GM03348 (cell line): ENCODE results near the gene ISG15.
"Not testable (repeated sequence)": the region's sequence is repeated elsewhere in the genome, so short reads cannot be mapped to it uniquely, and the experiment has no call there.

Source experiments
- DNase-seq: peaks from one replicate; pipeline ENCODE4 v3.0.0; 2012; ENCODE audit warnings: low spot score

Gene ISG15

DNA sequence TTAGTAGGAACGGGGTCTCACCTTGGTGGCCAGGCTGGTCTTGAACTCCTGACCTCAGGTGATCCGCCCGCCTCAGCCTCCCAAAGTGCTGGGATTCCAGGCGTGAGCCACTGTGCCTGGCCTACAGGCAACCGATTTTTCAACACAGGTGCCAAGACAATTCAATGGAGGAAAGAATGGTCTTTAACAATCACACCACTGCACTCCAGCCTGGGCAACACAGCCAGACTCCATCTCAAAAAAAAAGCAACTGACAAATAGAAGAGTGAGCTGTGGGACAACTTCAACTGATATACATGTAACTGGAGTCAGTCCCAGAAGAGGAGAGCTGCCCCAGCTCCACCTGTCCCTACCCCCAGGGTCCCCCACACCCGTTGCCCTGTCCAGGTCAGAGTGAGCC, 18.8 kb upstream of the ISG15 start:
- not testable (repeated sequence) for DNase-seq

DNA sequence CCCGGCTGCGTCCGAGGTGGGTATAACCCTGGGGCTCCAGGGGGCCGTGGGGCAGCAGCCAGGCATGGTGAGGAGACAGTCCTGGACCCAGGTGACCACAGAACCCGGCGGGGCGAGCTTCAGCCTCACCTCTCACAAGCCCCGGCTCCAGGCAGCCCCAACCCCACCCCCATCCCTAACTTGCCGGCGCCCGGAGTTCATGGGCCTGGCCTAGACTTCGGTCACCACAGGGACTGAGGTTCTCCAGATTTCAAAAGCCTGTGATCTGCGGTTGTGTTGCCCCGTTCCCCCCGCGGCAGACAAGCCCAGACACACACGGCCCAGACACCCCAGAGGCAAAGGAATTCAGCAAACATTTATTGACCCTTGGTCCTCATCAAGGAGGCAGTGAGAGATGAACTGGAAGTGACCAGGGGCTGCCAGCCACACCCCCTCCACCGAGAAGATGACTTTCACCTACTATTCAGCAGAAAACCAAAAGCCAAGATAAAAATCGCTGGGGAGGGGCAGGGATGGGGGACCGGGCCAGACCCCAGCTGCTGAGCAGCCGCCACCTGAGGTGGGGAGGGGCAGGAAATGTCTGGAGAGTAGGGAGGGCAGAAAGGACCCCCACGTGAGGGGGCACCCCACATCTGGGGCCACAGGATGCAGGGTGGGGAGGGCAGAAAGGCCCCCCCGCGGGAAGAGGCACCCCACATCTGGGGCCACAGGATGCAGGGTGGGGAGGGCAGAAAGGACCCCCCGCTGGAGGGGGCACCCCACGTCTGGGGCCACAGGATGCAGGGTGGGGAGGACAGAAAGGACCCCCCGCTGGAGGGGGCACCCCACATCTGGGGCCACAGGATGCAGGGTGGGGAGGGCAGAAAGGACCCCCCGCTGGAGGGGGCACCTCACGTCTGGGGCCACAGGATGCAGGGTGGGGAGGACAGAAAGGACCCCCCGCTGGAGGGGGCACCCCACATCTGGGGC, 17.3 kb upstream of the ISG15 start:
- DNase-seq, result no peak

DNA sequence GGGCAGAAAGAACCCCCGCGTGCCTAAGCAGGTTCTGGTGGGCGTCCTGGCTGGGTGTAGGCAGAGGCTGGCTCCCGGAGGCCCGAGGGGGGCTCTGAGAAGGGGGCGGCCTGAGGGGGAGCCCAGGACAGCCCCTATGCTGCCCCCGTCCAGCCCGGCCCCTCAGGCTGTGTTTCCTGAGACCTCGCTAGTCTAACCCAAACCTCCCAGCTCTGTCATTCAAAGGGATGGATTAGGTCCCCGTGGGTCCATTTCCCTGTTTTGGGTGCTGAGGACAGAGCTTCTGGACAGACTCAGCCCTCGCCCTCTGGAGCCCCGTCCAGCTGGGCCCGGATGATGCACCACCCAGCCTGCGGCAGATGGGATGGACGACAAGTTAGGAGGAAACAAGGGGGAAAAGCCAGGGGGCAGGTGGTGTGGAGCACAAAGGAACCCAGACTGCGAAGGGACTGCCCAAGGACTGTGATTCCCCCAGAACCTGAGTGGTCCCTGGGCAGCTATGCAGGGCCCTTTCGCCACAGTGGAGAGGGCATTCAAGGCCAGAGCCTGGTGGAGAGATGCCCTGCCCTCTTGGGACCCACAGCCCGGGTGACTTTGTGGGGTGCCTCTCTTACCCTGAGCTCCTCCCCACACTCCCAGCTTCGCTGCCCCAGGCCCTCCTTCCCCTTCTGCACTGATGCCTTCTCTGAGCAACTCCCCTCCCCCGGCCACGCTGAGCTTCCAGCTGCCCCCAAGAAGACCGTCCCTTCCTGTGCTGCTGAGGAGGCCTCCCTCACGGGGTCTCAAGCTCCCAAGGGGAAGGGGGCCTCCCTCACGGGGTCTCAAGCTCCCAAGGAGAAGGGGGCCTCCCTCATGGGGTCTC, 16.2 kb upstream of the ISG15 start:
- DNase-seq, result no peak

DNA sequence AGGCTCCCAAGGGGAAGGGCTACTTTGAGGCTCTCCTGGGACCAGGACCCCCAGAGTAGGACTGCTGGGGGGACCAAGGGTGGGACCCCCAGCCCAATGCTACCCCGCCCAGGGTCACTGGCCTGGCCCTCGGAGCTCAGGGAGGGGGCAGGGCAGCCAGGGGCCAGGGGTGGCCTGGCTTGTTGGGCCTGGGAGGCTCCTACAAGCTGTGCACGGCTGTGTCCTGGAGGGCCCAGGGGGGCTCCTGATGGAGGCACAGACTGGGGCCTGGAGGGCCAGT, 15.6 kb upstream of the ISG15 start:
- no peak for DNase-seq

DNA sequence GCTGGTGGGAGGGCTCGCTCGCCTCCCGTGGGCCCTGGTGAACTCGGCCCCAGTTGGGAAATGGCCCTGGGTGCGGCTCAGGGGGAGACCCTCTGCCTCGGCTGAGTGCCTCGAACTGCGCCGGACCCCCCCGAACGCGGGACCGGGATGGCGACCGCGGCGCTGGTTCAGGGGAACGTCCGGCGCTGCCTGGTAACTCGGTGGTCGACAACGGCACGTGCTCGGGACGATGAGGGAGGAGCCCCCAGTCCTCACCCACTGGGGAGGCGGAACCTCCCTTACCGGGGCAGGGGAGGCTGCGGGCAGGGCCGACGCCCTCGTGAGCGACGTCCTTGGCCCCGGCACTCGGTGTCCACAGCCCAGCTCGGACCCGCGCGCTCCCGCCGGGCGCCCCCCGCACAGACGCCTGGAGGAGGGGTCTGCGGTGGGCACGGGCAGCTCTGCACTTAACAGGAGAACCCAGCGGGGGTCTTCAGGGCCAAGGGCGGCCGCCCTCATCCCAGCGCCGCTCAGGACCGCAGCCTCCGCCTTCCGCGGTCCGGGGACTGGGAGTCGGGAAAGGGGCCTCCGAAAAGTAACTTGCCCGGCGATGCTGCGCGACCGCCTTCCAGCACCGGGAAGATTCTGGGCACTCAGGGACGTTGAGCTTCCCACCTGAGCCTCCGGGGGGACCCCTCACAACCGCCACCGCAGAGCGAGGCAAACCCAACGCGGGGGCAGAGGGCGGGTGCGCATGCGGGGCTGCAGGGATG, 15.1 kb upstream of the ISG15 start:
- no peak for DNase-seq

DNA sequence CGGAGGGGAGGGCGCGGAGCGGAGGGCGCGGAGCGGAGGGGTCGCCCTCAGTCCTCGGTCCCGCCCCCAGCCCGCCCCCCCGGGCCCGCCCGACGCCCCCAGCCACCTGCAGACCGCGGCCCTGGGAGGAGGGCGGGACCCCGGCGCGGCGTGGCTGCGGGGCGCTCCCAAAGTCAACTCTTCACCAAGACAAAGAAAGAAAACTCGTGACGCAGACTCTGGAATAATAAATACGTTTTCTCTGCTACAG, 14.6 kb upstream of the ISG15 start:
- DNase-seq, result no peak

DNA sequence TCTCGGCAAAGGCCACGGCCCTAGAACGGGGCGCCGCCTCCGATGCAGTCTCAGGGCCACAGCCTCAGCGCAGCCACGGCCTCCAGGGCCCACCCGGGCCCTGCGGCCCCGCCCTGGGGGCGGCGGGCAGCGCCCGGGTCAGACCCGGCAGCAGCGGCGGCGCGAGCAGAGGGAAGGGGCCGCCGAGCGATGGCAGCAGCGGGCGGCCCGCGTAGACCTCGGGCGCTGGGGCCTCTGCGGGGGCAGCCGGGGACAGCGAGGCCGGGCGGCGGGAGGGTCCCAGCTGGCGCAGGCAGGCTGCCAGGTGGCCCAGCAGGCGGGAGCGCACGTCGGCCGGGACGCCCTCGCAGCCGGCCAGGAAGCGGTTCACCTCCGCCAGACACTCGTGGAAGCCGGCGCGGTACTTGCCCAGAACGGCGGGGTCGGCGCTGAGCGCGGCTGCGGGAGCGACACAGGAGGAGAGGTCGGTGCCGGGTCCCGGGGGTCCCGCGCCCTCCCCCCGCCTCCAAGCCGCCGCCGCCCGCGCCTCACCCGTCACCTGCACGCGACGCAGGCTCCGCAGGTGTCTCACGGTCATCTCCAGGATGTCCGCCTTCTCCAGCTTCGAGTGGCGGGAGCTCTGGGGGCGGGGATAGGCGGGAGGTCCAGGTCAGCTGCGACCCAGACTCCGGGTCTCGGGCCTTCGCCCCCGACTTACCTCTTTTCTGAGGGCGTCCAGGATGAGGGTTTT, 14.1 kb upstream of the ISG15 start:
- peak; percentile 54 for DNase-seq

DNA sequence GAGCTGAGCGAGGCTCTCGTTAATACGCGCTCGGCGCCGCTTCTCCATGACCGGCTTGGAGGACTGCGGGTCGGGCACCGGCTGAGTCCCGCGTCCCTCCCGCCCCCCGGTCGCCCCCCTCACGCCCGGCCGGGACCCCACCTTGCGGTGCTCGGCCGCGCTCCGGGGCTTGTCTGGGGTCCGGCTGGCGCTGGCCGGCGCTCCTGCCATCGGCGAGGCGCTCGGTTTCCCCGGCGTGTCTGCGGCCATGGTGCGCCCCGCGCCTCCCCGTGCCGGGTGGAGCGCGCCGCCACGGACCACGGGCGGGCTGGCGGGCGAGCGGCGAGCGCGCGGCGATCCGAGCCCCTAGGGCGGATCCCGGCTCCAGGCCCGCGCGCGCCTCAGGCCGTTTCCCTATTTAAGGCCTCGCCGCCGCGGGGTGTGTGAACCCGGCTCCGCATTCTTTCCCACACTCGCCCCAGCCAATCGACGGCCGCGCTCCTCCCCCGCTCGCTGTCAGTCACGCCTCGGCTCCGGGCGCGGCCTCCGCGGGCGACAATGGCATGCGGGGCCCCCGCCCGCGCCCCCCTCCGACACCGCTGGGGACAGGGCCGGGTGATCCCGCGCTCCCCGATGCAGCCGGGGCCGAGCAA, 13.5 kb upstream of the ISG15 start, which contains the start of gene HES4:
HES4 (minus strand) TSS at position 373 of the 632 bp plus-strand sequence; CDS start at position 249, 124 bp downstream.
- DNase-seq, result peak; percentile 94

DNA sequence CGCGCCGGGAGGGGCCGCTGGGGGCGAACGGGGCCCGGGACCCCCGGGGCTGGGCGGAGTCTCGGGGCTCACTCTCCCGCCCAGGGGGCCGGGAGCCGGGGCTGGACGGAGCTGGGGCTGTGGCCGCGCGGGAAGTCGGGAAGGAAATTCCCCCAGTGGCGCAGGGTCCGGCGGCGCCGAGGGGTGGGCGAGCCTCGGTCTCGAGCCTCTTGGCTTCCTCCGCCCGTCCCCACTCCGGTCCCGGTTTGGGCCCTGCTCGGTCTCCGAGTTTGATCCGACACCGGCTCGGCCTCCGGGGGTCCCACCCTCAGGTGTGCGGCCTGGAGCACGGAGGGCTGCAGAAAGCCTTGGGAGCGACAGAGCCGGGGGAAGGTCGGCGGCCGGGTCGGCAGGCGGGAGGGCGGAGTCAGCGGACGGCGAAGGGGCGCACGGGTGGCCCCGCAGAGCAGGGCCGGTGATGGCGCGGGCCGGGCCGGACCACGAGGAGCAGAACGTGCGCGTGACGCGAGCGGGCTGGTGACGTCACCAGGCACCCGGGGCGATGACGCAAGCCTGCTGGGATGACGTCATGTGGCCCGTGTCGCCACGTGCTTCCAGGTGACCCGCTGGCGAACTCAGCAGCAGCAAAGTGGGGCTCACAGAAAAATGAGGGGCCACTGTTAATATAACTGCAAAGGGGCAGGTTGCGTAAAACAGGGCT, 12.8 kb upstream of the ISG15 start:
- DNase-seq, result peak; percentile 92

DNA sequence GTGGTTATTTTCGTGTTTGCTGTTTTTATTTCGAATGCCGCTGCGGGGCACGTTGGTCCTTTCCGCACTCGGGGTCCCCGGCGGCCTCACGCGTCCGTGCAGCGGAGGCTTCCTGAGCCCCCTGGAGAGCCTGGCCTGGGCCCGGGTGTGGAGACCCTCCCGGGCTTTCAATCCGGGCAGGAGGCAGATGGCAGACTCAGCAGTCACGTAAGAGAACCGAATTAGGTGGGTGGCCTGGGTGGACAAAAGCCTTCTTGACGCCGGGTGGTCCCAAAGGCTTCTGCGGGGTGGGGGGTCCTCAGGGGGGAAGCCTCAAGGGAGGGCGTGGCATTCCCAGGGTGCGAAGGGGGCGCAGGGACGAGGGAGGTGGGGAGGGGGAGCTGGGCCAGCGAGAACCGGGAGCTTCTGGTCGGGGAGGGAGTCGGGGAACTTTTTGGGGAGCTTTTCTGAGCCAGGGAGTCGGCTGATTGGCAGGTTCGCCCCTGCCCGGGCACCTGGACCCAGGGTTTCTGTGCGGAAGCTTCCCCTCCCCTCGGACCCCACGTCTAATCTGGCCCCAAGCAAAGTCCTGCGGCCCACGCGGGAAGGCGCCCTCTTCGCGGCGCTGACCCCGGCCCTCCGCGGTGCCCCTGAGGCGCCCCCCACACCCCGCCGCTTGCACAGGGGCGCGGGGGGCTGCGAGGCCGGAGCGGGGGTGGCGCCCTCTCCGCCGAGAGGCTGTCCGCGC, 12.1 kb upstream of the ISG15 start:
- DNase-seq, result no peak

DNA sequence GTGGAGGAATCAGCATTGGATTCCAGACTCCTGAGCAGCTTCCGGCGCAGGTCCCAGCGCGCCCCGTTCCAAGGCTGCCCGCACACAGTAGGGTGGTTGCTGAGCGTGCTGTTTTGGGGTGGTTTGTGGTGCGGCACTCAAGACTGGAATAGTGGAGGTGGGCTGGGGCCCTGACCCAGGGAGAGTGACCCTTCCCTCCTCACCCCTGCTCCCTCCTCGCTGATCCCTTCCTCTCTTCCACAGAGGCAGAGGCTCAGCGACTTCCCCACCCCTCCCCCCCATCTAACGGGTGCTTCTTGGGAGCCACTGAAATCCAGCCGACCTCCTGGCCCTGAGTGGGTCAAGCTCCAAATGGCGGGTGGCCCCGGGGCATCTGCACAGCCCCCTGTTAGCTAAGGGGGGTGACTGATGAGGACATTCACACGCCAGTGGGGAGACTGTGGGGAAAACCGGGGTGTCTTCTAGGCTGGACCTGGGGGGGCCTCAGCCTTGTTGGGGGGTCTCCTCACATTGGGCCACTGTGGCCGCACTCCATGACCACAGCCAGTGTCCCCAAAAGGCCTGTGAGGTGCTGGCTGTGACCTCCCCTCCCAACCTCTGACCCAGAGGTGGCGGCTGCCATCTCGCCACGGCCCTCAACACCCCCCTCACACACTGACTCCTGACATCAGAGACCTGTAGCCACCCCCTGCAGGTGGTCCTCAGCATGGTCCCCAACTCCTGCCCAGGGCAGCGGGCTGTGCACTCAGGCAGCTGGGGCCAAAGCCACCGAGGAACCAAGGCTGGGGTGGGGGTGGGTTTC, 9.5 kb upstream of the ISG15 start:
- DNase-seq, result no peak

DNA sequence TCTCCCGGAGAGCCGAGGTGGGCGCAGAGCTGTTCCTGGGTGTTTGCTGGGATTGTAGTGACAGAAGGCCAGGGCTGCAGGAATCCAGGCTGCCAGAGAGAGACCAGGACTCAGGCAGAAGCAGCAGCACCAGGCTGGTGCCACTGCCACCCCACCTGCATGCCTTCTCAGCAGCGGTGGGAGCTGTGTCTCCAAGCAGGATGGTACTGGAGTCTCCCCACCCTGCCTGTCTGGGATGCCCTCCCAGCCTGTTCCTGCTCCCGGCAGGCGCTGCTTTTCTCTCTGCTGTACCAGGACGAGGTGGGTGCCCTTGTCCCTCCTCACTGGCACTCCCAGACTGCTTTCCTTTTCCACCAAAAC, 8.9 kb upstream of the ISG15 start:
- DNase-seq, result no peak

DNA sequence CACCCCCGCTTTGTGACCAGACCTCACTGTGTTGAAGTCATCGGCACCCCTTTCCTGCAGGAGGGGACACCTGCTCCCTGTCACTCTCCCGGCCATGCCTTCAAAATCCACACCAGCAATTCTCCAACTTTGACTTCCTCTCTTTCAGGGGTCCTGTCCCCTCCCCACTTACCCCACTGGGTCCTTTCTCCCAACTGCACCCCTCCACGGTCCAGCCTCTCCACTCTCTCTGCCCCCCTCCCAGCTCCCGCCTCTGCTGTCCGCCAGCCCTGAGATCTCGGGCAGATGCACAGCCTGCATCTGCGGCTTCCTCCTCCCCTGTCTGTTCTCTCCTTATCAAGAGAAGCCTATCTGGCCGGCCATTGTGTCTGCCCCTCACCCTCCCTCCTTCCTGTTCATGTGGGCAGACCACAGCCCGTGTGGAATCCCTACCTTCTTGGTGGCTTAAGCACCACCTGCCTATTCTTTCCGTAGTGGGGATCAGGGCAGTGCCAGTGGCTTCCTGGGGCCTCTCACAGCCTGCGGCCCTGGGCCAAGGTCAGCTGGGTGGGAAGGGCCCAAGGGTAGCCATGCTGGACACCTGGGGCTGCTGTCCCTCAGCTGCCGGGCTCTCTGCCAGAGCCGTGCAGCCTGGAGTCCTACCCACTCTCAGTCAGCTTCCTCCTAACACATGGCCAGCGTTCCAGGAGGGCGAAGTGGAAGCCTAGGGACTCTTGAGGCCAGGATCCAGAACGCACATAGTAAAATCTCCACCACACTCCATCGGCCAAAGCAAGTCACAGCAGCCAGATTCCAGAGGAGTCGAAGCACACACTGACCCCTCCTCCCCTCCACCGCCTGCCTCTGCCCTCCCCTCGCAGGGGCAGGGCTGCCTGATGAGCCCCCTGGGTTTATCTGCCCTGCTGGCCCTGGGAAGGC, 8.3 kb upstream of the ISG15 start:
- DNase-seq, result no peak

DNA sequence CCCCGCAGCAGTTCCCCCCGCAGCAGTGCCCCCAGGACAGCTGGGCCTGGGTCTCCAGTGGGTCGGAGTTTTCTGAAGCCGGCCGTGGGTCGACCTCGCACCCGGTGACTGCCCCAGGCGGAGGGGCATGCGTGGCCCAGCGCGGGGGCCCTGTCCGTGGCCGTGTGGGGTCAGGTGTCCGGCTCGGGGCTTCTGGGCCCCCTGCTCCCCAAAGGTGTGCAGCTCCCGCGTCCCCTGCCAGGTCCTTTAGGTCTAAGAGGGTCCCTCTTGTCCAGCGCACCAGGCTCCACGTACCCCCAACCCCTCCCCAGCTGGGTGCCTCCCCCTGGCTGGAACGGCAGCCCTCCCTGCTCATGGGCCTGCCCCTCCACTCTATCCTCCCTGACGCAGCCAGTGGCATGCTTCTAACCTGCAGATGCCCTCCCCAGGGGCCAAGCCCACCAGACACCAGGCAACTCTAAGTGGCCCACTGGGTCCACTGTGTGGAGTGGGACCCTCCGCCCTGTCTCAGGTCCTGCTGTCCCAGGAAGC, 7.5 kb upstream of the ISG15 start:
- DNase-seq, result no peak

DNA sequence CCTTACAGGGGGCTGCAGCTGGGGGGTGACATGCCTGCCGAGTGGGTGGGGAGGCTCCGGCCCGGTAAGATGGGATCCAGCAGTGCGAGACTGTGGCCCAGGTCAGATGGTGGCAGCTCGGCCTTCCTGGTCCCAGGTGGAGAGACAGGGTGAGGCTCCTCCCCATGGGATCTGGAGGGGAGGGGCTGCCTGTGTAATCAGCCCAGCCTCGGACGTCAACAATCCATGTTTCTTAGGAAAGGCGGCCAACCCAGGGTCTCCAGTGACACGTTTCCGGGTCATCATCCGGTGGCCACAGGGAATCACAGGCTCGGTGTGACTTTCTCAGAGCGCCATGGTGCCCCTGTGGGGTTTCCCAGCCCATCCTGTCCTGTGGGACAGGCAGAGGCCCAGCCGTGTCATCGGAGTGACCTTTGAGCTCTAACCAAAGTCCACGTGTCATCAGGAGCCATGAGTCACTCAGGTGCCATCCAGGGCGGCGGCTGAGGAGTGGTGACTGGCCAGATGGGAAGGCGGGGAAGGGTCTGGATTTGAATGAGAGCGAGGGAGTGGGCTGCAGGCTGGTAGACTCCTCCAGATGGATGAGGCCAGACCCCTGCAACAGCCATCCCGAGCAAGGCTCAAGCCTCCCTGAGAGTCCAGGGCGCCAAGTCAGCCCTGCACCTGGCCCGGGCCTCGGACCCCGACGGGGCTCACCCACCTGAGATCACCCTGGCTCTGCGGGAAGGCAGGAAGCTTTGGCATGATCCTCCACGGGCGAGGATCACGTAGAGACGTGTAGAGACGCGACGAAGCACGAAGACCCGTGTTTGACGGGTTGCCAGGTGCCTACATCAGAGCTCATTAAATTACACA, 6.8 kb upstream of the ISG15 start:
- DNase-seq, result no peak

DNA sequence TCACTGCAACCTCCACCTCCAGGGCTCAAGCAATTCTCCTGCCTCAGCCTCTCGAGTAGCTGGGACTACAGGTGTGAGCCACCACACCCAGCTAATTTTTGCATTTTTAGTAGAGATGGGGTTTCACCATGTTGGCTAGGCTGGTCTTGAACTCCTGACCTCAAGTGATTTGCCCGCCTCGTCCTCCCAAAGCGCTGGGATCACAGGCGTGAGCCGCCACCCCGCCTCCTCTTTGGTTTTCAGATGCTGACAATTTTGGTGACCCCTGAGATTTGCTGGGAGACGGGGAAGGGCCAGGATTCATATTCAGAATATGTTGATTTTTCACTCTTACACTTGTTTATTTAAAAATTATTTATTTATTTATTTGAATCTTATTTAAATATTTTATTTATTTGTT, 3.2 kb upstream of the ISG15 start:
- DNase-seq, result not testable (repeated sequence)

DNA sequence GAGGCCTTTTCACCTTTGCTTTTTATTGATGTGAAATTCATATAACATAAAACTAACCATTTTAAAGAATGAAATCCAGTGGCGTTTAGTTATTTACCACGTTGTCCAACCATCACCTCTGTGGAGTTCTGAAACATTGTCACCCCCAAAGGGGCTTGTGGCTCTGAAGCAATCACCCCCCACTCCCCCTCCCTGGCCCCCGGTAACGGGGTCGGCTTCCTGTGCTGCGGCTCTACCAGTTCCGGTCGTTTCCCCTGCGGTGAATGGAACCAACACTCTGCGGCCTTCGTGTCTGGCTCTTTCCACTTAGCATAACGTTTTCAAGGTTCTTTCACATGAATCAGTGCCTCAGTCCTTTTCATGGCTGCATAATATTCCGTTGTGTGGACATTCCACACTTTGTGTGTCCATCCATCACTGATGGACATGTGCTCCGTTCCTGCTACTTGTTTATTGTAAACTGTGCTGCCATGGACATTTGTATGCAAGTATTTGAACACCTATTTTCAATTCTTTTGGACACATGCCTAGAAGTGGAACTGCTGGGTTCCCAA, 1.8 kb upstream of the ISG15 start:
- no peak for DNase-seq
